Mesenchymal stem cell (in vitro differentiated cells and primary cell): ENCODE data around the gene FIBCD1.

Experiments used
- DNase-seq: peaks from one replicate; pipeline ENCODE4 v3.0.0-alpha.2; 2013
- H2AFZ ChIP-seq: one replicate; pipeline ENCODE4 v1.6.1; 2013; ENCODE audit warnings: low read depth, mild to moderate bottlenecking, control low read depth, inconsistent platforms, low read length, moderate library complexity
- H2AK5ac ChIP-seq: 2 replicates; pipeline ENCODE4 v1.6.1; 2013; ENCODE audit warnings: low read length, moderate library complexity, mild to moderate bottlenecking, inconsistent platforms; ENCODE audit not compliant: severe bottlenecking
- H2BK120ac ChIP-seq: one replicate; pipeline ENCODE4 v1.6.1; 2013; ENCODE audit warnings: low read depth, mild to moderate bottlenecking, inconsistent platforms, low read length, moderate library complexity
- H2BK12ac ChIP-seq, 2 experiments: one replicate each; pipeline ENCODE4 v1.6.1; 2013; ENCODE audit warnings: inconsistent platforms in 2 of 2, low read length in 2 of 2, mild to moderate bottlenecking in 2 of 2, moderate library complexity in 2 of 2, control low read depth in 1 of 2
- H2BK15ac ChIP-seq: one replicate; pipeline ENCODE4 v1.6.1; 2013; ENCODE audit warnings: mild to moderate bottlenecking, low read depth, inconsistent platforms; ENCODE audit not compliant: poor library complexity, severe bottlenecking
- H2BK5ac ChIP-seq: 2 replicates; pipeline ENCODE4 v1.6.1; 2013; ENCODE audit warnings: low read depth, mild to moderate bottlenecking, low read length, control low read depth, inconsistent platforms; ENCODE audit not compliant: poor library complexity, severe bottlenecking
- H3K14ac ChIP-seq, 2 experiments: one replicate each; pipeline ENCODE4 v1.6.1; 2013; ENCODE audit warnings: inconsistent platforms in 2 of 2, low read length in 2 of 2, control low read depth in 1 of 2, mild to moderate bottlenecking in 1 of 2, moderate library complexity in 1 of 2
- H3K18ac ChIP-seq, 2 experiments: one replicate each; pipeline ENCODE4 v1.6.1; 2013; ENCODE audit warnings: inconsistent platforms in 2 of 2, low read length in 2 of 2, control low read depth in 1 of 2, low read depth in 1 of 2, mild to moderate bottlenecking in 1 of 2
- H3K23ac ChIP-seq, 2 experiments: one replicate each; pipeline ENCODE4 v1.6.1; 2013; ENCODE audit warnings: inconsistent platforms in 2 of 2, low read length in 2 of 2, mild to moderate bottlenecking in 2 of 2, moderate library complexity in 2 of 2, control low read depth in 1 of 2
- H3K27ac ChIP-seq: 2 replicates; pipeline ENCODE4 v1.5.1; 2013; ENCODE audit warnings: mild to moderate bottlenecking, moderate library complexity, low read length, control low read depth, inconsistent platforms; ENCODE audit not compliant: poor library complexity, severe bottlenecking
- H3K27me3 ChIP-seq, 2 experiments: 2 replicates each; pipeline versions ENCODE4 v1.6.1 to v1.7.0; 2013; ENCODE audit warnings: low read length in 2 of 2, mild to moderate bottlenecking in 2 of 2, moderate library complexity in 2 of 2, control low read depth in 1 of 2, inconsistent platforms in 1 of 2; ENCODE audit not compliant: control insufficient read depth in 1 of 2, insufficient read depth in 1 of 2
- H3K36me3 ChIP-seq, 2 experiments: 2 replicates each; pipeline versions ENCODE4 v1.6.1 to v1.7.0; 2013; ENCODE audit warnings: low read length in 2 of 2, control low read depth in 1 of 2, inconsistent platforms in 1 of 2, low read depth in 1 of 2, mild to moderate bottlenecking in 1 of 2; ENCODE audit not compliant: insufficient read depth in 2 of 2, control insufficient read depth in 1 of 2
- H3K4ac ChIP-seq, 2 experiments: one replicate each; pipeline ENCODE4 v1.6.1; 2013; ENCODE audit warnings: inconsistent platforms in 2 of 2, low read length in 2 of 2, mild to moderate bottlenecking in 2 of 2, moderate library complexity in 2 of 2, control low read depth in 1 of 2, low read depth in 1 of 2
- H3K4me1 ChIP-seq: 2 replicates; pipeline ENCODE4 v1.6.1; 2013; ENCODE audit warnings: low read depth, low read length, control low read depth; ENCODE audit not compliant: control insufficient read depth, insufficient read depth
- H3K4me2 ChIP-seq: 2 replicates; pipeline ENCODE4 v1.6.1; 2013; ENCODE audit warnings: low read length, mild to moderate bottlenecking, inconsistent platforms; ENCODE audit not compliant: poor library complexity, severe bottlenecking
- H3K4me3 ChIP-seq, 2 experiments: 2 replicates each; pipeline versions ENCODE4 v1.5.1 to v1.7.0; 2013; ENCODE audit warnings: low read length in 2 of 2, mild to moderate bottlenecking in 2 of 2, control low read depth in 1 of 2, low read depth in 1 of 2; ENCODE audit not compliant: insufficient read depth in 1 of 2
- H3K79me1 ChIP-seq: replicated peaks from 2 replicates; pipeline ENCODE4 v1.6.1; 2013; ENCODE audit warnings: mild to moderate bottlenecking, control low read depth, low read length, inconsistent platforms; ENCODE audit not compliant: poor library complexity, severe bottlenecking
- H3K9ac ChIP-seq: 2 replicates; pipeline ENCODE4 v1.7.0; 2013; ENCODE audit warnings: mild to moderate bottlenecking, low read length, moderate library complexity
- H3K9me3 ChIP-seq: 2 replicates; pipeline ENCODE4 v1.7.0; 2013; ENCODE audit warnings: mild to moderate bottlenecking, low read length; ENCODE audit not compliant: control insufficient read depth
- H4K8ac ChIP-seq: one replicate; pipeline ENCODE4 v1.6.1; 2013; ENCODE audit warnings: inconsistent platforms, mild to moderate bottlenecking, low read length, moderate library complexity
- H4K91ac ChIP-seq: one replicate; pipeline ENCODE4 v1.6.1; 2013; ENCODE audit warnings: mild to moderate bottlenecking, low read length, inconsistent platforms
- WGBS: methylation state at CpG from one replicate; pipeline ENCODE4 v1.1.7; 2013; ENCODE audit warnings: mixed read lengths; 5-methylcytosine and 5-hydroxymethylcytosine counted together

The FIBCD1 gene

GRCh38 chr9:130918826-130919558 lies 20.1 kb downstream of the FIBCD1 start:
- H3K18ac ChIP-seq: no peak overlapping the region
- no peaks in the 10 kb centered on the region for H3K9me3 ChIP-seq
- no peak for DNase-seq
- H2AK5ac ChIP-seq: no peak overlapping the region
- H3K4me2 ChIP-seq: no peak overlapping the region
- no peak overlapping the region for H3K4ac ChIP-seq
- peaks cover 10% of the 10 kb centered on the region for H3K4me1 ChIP-seq
- peaks cover 33 to 78% of the 10 kb centered on the region in 2 experiments for H3K27me3 ChIP-seq
- no peak overlapping the region for H2BK15ac ChIP-seq
- no peaks in the 10 kb centered on the region for H3K79me1 ChIP-seq
- H3K14ac ChIP-seq: no peak overlapping the region
- H3K36me3 ChIP-seq: peaks cover 0 to 2% of the 10 kb centered on the region in 2 experiments
- no peak overlapping the region for H2BK120ac ChIP-seq
- H2AFZ ChIP-seq: no peak overlapping the region
- no peak overlapping the region for H3K27ac ChIP-seq
- no peak overlapping the region for H2BK12ac ChIP-seq
- no peak overlapping the region for H4K91ac ChIP-seq
- WGBS: 86% methylated on average over 33 of the region's 33 CpGs
- H3K4me3 ChIP-seq: no peak overlapping the region
- no peak overlapping the region for H3K23ac ChIP-seq
- H3K9ac ChIP-seq: no peak overlapping the region
- H4K8ac ChIP-seq: no peak overlapping the region
- no peak overlapping the region for H2BK5ac ChIP-seq

- Histone ChIP-seq H3K23ac (no peak overlapping the region), H3K4me2 (no peak overlapping the region), H3K14ac (no peak overlapping the region), H2BK120ac (no peak overlapping the region), H3K4me1 (peaks cover 10% of the 10 kb centered on the region), H3K9ac (no peak overlapping the region), H3K18ac (no peak overlapping the region), H3K27ac (no peak overlapping the region), H4K8ac (no peak overlapping the region), H2AFZ (no peak overlapping the region), H3K4ac (no peak overlapping the region), H3K27me3 (peaks cover 33 to 71% of the 10 kb centered on the region in 2 experiments), H3K9me3 (no peaks in the 10 kb centered on the region), H4K91ac (no peak overlapping the region), H3K79me1 (no peaks in the 10 kb centered on the region), H2BK5ac (no peak overlapping the region), H2AK5ac (no peak overlapping the region), H3K4me3 (no peak overlapping the region), H3K36me3 (no peaks in the 10 kb centered on the region), H2BK15ac (no peak overlapping the region), H2BK12ac (no peak overlapping the region)
- no peak for DNase-seq
- 84% methylated on average over 9 of the region's 9 CpGs for WGBS
These were observed 20.8 kb downstream of the FIBCD1 start for GRCh38 chr9:130918101-130918825.

- H3K23ac ChIP-seq: no peak overlapping the region
- no peak overlapping the region for H2BK12ac ChIP-seq
- no peak overlapping the region for H2BK5ac ChIP-seq
- no peak overlapping the region for H3K4me2 ChIP-seq
- no peak overlapping the region for H3K27ac ChIP-seq
- no peaks in the 10 kb centered on the region for H3K9me3 ChIP-seq
- no peak overlapping the region for H3K18ac ChIP-seq
- H4K8ac ChIP-seq: no peak overlapping the region
- no peak overlapping the region for H3K4me3 ChIP-seq
- H3K27me3 ChIP-seq: peaks cover 25 to 62% of the 10 kb centered on the region in 2 experiments
- H4K91ac ChIP-seq: peak overlapping the region; percentile 37
- WGBS: 85% methylated on average over 34 of the region's 34 CpGs
- H3K4me1 ChIP-seq: peaks cover 6% of the 10 kb centered on the region
- H2AFZ ChIP-seq: no peak overlapping the region
- no peak overlapping the region for H2AK5ac ChIP-seq
- DNase-seq: no peak
- H3K4ac ChIP-seq: no peak overlapping the region
- H2BK120ac ChIP-seq: no peak overlapping the region
- no peaks in the 10 kb centered on the region for H3K79me1 ChIP-seq
- H2BK15ac ChIP-seq: no peak overlapping the region
- H3K9ac ChIP-seq: no peak overlapping the region
- H3K14ac ChIP-seq: no peak overlapping the region
- no peaks in the 10 kb centered on the region for H3K36me3 ChIP-seq
These were observed 21.7 kb downstream of the FIBCD1 start for GRCh38 chr9:130917168-130917960.

GRCh38 chr9:130915096-130915447 lies 24.0 kb downstream of the FIBCD1 start:
- H2BK120ac ChIP-seq: no peak overlapping the region
- H2BK12ac ChIP-seq: no peak overlapping the region
- no peak overlapping the region for H2BK5ac ChIP-seq
- no peak overlapping the region for H3K27ac ChIP-seq
- no peak overlapping the region for H3K14ac ChIP-seq
- H3K4ac ChIP-seq: no peak overlapping the region
- H3K79me1 ChIP-seq: no peaks in the 10 kb centered on the region
- no peaks in the 10 kb centered on the region for H3K9me3 ChIP-seq
- peaks cover 20 to 39% of the 10 kb centered on the region in 2 experiments for H3K27me3 ChIP-seq
- H3K4me2 ChIP-seq: no peak overlapping the region
- WGBS: 92% methylated on average over 8 of the region's 8 CpGs
- H2AK5ac ChIP-seq: no peak overlapping the region
- no peak overlapping the region for H2AFZ ChIP-seq
- H4K8ac ChIP-seq: no peak overlapping the region
- H3K23ac ChIP-seq: no peak overlapping the region
- no peak for DNase-seq
- H4K91ac ChIP-seq: no peak overlapping the region
- H3K4me1 ChIP-seq: peaks cover 1% of the 10 kb centered on the region
- no peaks in the 10 kb centered on the region for H3K36me3 ChIP-seq
- no peak overlapping the region for H3K18ac ChIP-seq
- H3K9ac ChIP-seq: no peak overlapping the region
- H2BK15ac ChIP-seq: no peak overlapping the region
- no peak overlapping the region for H3K4me3 ChIP-seq
